Measurements from ENCODE around the gene PKHD1. TPM values are rescaled to one million over a fixed set of nuclear protein-coding genes. Genes with fewer than 3 reads are reported as not detected.
A peak's percentile ranks its signal among the peaks of the same experiment; 100 is the strongest.

PKHD1 gene
- polyA plus RNA-seq, 1 of the 3 experiments (the other 2 are of a cell fraction) = not detected

GRCh38 chr6:51608932-51609331 is 478.5 kb downstream of the PKHD1 start (continued):
- no peak for TF ChIP-seq ZBTB33 (IDR thresholded peaks at IDR 0.05; ENCODE audit: borderline replicate concordance, low read depth)
- no peak for TF ChIP-seq FOXJ3 (CRISPR knock-in tag; IDR thresholded peaks at IDR 0.05)
- TF ChIP-seq PBX3 (IDR thresholded peaks at IDR 0.05) = no peak
- no peak for TF ChIP-seq ELF1 (IDR thresholded peaks at IDR 0.05)
- no peak for TF ChIP-seq FOXM1 (IDR thresholded peaks at IDR 0.05; ENCODE audit: low read depth)
- TF ChIP-seq USF2 (IDR thresholded peaks at IDR 0.05; ENCODE audit: borderline replicate concordance, low read depth, low read length) = no peak
- TF ChIP-seq FOSL2 (IDR thresholded peaks at IDR 0.05; ENCODE audit: borderline replicate concordance, low read depth) = no peak
- no peak for TF ChIP-seq TAF1 (IDR thresholded peaks at IDR 0.05; ENCODE audit: borderline replicate concordance, low read depth, low read length)
- no peak for TF ChIP-seq RXRA (IDR thresholded peaks at IDR 0.05; ENCODE audit: borderline replicate concordance, low read depth)

GRCh38 chr6:51608383-51608782 is 479.0 kb downstream of the PKHD1 start:
- CTCF ChIA-PET = interaction anchor here (1.1 to 2.2 kb wide), 2 partner anchors 10 to 13 kb away, joined by 3 to 10 read pairs; no protein-coding TSS in a partner anchor
- H3K9ac ChIP-seq = no peak overlapping the region
- H2AFZ ChIP-seq (ENCODE audit: low read depth) = no peak overlapping the region
- no peak for DNase-seq
- H3K36me3 ChIP-seq (replicated peaks in 1 of 2; ENCODE audit: control insufficient read depth in 1 of 2, insufficient read depth in 2 of 2, low read length in 1 of 2) = no peaks in the 10 kb centered on the region
- H3K79me2 ChIP-seq (ENCODE audit: insufficient read depth) = no peaks in the 10 kb centered on the region
- WGBS (ENCODE audit: low lambda C conversion rate) = 40% methylated on average over 3 of the region's 3 CpGs
- peak overlapping the region in 1 of 2 experiments; percentile 92; a peak in 3 of 4 replicates for H3K27ac ChIP-seq (ENCODE audit: low read depth in 2 of 2, low read length in 1 of 2)
- H3F3A ChIP-seq (replicated peaks; ENCODE audit: insufficient read depth) = no peaks in the 10 kb centered on the region
- H4K20me1 ChIP-seq (ENCODE audit: insufficient read depth) = no peaks in the 10 kb centered on the region
- peaks cover 3 to 16% of the 10 kb centered on the region in 2 experiments; a peak in 2 of 4 replicates for H3K4me1 ChIP-seq (ENCODE audit: control insufficient read depth in 1 of 2, insufficient read depth in 2 of 2, low read depth in 1 of 2, low read length in 1 of 2)
- no peak overlapping the region for H3K4me2 ChIP-seq
- POLR2A ChIA-PET = no interaction called here
- TF ChIP-seq POLR2AphosphoS5 (IDR thresholded peaks at IDR 0.05; ENCODE audit: low read depth, low read length) = no peak
- TF ChIP-seq MXI1 (IDR thresholded peaks at IDR 0.05; ENCODE audit: low read depth, low read length) = no peak
- TF ChIP-seq IRF3 (IDR thresholded peaks at IDR 0.05; ENCODE audit: low read depth, low read length) = no peak
- TF ChIP-seq SMC3 (IDR thresholded peaks at IDR 0.05; ENCODE audit: low read depth, low read length) = no peak
- no peak for TF ChIP-seq FOXJ3 (CRISPR knock-in tag; IDR thresholded peaks at IDR 0.05)
- TF ChIP-seq CHD2 (IDR thresholded peaks at IDR 0.05; ENCODE audit: low read length, partially characterized antibody) = no peak
- TF ChIP-seq FOSL2 (IDR thresholded peaks at IDR 0.05; ENCODE audit: borderline replicate concordance, low read depth) = no peak
- no peak for TF ChIP-seq MAX (IDR thresholded peaks at IDR 0.05; ENCODE audit: low read depth)
- H3K9me3 ChIP-seq = no peaks in the 10 kb centered on the region
- no peaks in the 10 kb centered on the region for H3K9me2 ChIP-seq
- no peaks in the 10 kb centered on the region for H3K27me3 ChIP-seq (ENCODE audit: insufficient read depth)
- no peak overlapping the region for H3K4me3 ChIP-seq (ENCODE audit: low read depth in 2 of 2, low read length in 1 of 2)

Data from SK-N-SH (cell line).